Mononuclear cell (primary cell): ENCODE measurements around the gene TIMMDC1. TPM values are rescaled to one million over a fixed set of nuclear protein-coding genes. Genes with fewer than 3 reads are reported as not detected.
"Not testable (repeated sequence)": the region's sequence is repeated elsewhere in the genome, so short reads cannot be mapped to it uniquely, and the experiment has no call there.

ENCODE experiments used
- H3K27me3 ChIP-seq: 2 replicates; pipeline ENCODE4 v1.6.0; 2011; ENCODE audit warnings: low read length, control low read depth; ENCODE audit not compliant: insufficient read depth
- H3K4me1 ChIP-seq: 2 replicates; pipeline ENCODE4 v1.5.1; 2011; ENCODE audit warnings: mild to moderate bottlenecking, low read length, control low read depth; ENCODE audit not compliant: insufficient read depth
- H3K4me3 ChIP-seq: 2 replicates; pipeline ENCODE4 v1.5.1; 2011; ENCODE audit warnings: mild to moderate bottlenecking, low read length, moderate library complexity
- H3K9me3 ChIP-seq: 2 replicates; pipeline ENCODE4 v1.5.1; 2011; ENCODE audit warnings: low read depth, mild to moderate bottlenecking, control low read depth, low read length
- total RNA-seq: library from RNA; depleted of rRNA; stranded (reverse); fragments of >200 nt; gene quantifications from one replicate; pipeline ENCODE4 v1.2.3, GENCODE V29; 2012

The TIMMDC1 gene
- total RNA-seq, 1 donor, result 19.0 TPM

- Histone ChIP-seq H3K4me3 (no peak overlapping the region), H3K27me3 (no peaks in the 10 kb centered on the region), H3K9me3 (no peaks in the 10 kb centered on the region), H3K4me1 (no peaks in the 10 kb centered on the region)
Measured at GRCh38 chr3:119534296-119534695, 35.9 kb downstream of the TIMMDC1 start.

GRCh38 chr3:119536757-119537156 is 38.4 kb downstream of the TIMMDC1 start:
- Histone ChIP-seq H3K4me3 (no peak overlapping the region), H3K4me1 (no peaks in the 10 kb centered on the region), H3K27me3 (no peaks in the 10 kb centered on the region), H3K9me3 (no peaks in the 10 kb centered on the region)

DNA sequence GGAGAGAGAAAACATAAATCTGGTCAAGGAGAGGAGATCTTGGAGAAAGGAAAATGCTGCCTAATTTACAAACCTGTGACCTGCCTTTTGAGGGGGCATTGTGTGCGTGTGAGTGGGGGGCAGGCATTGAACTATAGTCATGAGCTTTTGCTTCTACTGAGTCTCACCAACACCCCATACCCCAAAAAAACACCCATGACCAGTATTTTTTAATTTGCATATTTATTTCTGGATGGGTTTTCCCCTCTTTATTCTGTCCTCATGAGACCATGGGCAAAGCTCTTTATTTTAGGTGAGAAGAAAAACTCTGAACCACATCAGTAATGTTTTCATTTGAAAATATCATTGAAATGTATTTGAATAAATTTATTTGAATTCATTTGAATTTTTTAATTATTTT is 40.4 kb downstream of the TIMMDC1 start:
- Histone ChIP-seq H3K4me1 (no peaks in the 10 kb centered on the region), H3K27me3 (no peaks in the 10 kb centered on the region), H3K9me3 (no peaks in the 10 kb centered on the region), H3K4me3 (no peak overlapping the region)

DNA sequence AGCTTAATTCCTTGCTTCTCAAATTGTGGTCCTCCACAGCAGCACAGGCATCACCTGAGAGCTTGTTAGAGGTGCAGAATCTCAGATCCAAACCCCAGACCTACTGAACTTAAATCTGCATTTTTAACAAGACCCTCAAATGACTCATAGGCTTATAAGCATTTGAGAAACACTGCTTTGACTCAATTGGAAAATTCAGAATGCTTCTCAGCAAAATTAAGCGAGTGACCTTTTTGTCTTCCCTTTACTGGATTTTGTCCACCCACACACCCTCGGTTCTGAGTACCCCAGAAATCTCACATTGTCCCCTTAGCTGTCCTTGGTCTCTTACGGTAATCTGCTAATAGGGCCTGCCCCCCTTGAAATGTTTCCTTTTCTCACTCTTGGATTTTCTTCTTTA is 43.2 kb downstream of the TIMMDC1 start:
- Histone ChIP-seq H3K27me3 (no peaks in the 10 kb centered on the region), H3K9me3 (no peaks in the 10 kb centered on the region), H3K4me1 (no peaks in the 10 kb centered on the region), H3K4me3 (no peak overlapping the region)

DNA sequence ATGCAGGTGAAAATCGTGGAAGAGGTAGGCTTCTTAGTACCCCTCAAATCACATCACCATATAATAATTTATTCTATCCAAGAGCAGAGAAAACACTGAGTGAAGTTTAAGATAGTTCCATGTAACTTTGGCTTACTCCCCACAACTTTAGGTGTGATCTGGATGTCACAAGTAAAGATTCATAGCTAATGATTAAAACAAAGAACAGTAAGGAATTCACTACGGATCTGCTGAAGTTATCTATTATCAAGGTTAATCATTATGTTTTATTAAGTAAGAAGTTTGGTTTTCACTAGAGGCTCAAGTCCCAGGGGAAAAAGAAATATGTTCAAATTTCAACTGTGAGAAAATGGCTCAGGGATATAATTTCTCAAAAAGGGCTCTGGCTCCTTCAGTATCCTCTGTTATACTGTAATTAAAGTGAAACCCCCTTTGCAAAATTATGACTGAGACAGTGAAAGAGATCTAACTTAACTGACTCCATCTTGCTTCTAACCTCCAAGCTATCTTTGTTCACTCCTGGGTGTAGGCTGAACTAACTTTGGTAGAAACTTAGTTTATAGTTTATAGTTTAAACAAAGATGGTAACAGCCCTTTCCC is 43.9 kb downstream of the TIMMDC1 start:
- H3K4me3 ChIP-seq, result no peak overlapping the region
- H3K4me1 ChIP-seq, result no peaks in the 10 kb centered on the region
- no peaks in the 10 kb centered on the region for H3K27me3 ChIP-seq
- H3K9me3 ChIP-seq, result no peaks in the 10 kb centered on the region

DNA sequence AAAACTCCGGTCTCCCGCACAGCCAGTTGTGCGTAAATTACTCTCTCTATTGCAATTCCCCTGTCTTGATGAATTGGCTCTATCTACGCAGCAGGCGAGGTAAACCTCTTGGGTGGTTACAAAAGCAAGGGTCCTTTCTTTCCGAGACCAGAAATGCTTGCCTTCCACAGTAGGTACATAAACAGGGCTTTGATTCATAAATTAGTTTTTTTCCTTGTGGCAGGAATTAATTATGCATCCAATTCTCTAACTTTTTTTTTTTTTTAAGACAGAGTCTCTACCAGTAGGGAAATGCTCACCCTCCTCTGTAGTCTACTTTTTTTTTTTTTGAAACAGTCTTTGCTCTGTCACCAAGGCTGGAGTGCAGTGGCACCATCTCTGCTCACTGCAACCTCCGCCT is 44.8 kb downstream of the TIMMDC1 start:
- Histone ChIP-seq H3K4me1 (no peaks in the 10 kb centered on the region), H3K9me3 (no peaks in the 10 kb centered on the region), H3K27me3 (no peaks in the 10 kb centered on the region), H3K4me3 (no peak overlapping the region)

DNA sequence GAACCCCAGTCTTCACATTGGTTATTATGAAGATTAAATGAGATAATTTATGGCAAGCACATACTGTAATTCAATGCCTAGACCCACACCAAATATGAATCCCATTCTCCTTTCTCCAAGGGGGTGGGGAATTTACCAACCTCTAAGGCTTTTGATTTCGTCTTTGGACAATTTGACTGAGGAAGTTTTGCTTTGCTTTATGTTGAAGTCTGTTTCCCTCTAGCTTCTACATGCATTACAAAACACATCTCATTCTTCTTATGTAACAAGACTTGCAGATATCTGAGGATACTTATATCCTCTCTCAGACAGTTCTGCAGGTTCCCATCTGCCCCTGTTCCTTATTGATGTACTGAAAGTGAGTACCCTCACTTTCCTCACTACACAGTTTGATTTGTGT is 48.9 kb downstream of the TIMMDC1 start:
- Histone ChIP-seq H3K4me1 (no peaks in the 10 kb centered on the region), H3K27me3 (no peaks in the 10 kb centered on the region), H3K4me3 (no peak overlapping the region), H3K9me3 (no peaks in the 10 kb centered on the region)

GRCh38 chr3:119548341-119548740 is 50.0 kb downstream of the TIMMDC1 start:
- Histone ChIP-seq H3K27me3 (no peaks in the 10 kb centered on the region), H3K4me1 (no peaks in the 10 kb centered on the region), H3K4me3 (no peak overlapping the region), H3K9me3 (no peaks in the 10 kb centered on the region)

DNA sequence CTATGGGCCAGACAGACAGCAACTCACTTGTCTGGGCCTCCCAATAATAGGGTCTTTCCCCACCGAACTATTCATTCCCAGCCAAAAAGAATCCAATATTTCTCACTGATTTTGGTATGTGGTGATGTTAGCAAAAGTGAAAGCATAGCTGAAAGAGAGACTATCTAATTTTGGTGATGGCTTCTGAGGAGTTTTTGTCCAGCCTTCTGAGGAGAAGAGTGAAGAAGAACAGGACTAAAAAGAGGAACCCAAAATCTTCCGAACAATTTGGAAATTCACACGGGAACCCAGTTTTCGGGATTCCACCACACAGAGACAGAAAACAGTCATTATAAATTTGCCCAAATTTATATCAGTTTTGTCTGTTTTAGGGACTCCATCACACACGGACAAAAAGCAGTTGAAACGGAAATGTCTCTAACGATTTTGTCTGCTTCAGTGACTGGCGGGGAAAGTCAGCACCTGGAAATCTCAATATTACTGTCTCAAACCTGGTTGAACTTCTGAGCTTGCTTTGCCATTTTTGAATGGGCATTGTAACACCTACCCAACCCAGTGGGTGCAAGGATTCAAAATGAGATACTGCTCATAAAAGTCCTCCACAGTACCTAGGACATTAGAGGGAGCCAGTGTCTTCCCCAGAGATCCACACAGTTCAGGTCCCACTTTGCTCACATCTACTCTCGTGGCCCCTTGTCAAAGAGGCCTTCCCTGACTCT is 52.0 kb downstream of the TIMMDC1 start:
- Histone ChIP-seq H3K9me3 (no peaks in the 10 kb centered on the region), H3K4me3 (no peak overlapping the region), H3K27me3 (no peaks in the 10 kb centered on the region), H3K4me1 (peaks cover 5% of the 10 kb centered on the region)

- Histone ChIP-seq H3K9me3 (no peaks in the 10 kb centered on the region), H3K4me1 (peaks cover 12% of the 10 kb centered on the region), H3K4me3 (no peak overlapping the region), H3K27me3 (no peaks in the 10 kb centered on the region)
Measured at GRCh38 chr3:119551598-119551997, 53.3 kb downstream of the TIMMDC1 start.

DNA sequence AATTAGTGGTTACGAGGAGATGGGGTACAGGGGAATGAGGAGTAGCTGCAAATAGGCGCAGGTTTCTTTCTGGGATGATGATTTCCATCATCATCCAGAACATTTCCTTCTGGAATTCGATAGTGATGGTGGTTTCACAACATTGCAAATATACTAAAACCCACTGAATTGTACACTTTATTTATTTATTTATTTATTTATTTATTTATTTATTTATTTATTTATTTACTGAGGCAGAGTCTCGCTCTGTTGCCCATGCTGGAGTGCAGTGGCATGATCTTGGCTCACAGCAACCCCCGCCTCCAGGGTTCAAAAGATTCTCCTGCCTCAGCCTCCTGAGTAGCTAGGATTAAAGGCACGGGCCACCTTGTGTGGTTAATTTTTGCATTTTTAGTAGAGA is 54.6 kb downstream of the TIMMDC1 start:
- H3K9me3 ChIP-seq, H3K4me3 ChIP-seq, H3K27me3 ChIP-seq: not testable (repeated sequence)
- H3K4me1 ChIP-seq, result peaks cover 12% of the 10 kb centered on the region

GRCh38 chr3:119553823-119554415 is 55.6 kb downstream of the TIMMDC1 start:
- H3K4me3 ChIP-seq, result no peak overlapping the region
- no peaks in the 10 kb centered on the region for H3K27me3 ChIP-seq
- H3K9me3 ChIP-seq, result no peaks in the 10 kb centered on the region
- H3K4me1 ChIP-seq, result peaks cover 14% of the 10 kb centered on the region

GRCh38 chr3:119555309-119555735 is 57.0 kb downstream of the TIMMDC1 start:
- Histone ChIP-seq H3K4me3 (no peak overlapping the region), H3K4me1 (peaks cover 23% of the 10 kb centered on the region), H3K27me3 (no peaks in the 10 kb centered on the region), H3K9me3 (no peaks in the 10 kb centered on the region)

DNA sequence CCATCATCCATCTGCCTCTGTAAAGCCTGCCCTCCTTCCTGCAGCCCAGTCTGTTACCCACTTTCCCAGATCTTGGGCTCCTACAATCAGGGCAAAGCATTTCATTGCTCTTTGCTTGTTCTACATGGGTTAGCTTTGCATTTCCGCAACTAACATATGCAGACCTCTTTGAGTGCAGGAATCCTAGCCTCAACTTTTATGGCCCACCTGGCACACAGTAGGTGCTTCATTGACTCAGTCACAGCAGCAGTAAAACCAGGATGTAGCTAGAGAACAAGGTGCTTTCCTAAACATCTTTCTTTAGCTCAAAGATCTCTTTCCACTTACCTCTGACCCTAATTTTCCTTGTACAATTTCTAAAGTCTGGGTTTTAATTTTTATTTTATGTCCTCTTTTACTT is 57.6 kb downstream of the TIMMDC1 start:
- H3K27me3 ChIP-seq, result no peaks in the 10 kb centered on the region
- no peaks in the 10 kb centered on the region for H3K9me3 ChIP-seq
- H3K4me3 ChIP-seq, result no peak overlapping the region
- peaks cover 23% of the 10 kb centered on the region for H3K4me1 ChIP-seq

DNA sequence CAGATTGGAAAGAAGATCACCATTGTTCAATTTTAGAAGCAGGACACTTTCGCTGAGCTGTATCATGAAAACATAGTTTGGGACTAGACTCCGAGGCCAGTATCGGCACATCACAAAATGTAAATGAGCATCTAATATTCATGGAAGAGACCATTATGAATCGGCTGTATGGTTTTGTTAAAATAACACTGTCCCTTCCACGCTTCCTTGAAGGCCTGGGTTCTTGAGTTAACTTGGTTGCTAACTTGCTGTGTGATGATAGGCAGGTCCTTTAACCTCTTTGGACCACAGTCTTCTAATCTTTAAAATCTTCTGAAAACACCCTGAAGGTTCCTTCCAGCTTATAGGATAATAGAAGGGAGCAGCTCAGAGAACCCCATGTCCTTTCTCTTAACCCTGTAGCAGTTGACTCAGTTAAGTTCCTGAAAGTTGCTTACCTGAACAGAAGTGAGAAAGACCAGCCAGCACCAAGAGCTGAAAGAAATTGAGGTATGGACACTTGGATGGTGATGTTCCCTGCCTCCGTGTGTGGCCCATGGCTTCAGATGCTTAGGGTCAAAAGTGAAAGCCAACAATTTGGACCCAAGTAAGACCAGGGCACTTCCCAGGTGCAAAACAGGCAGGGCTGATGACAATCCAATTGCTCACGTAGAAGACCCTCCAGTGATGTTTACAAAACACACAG is 59.0 kb downstream of the TIMMDC1 start:
- Histone ChIP-seq H3K27me3 (no peaks in the 10 kb centered on the region), H3K9me3 (no peaks in the 10 kb centered on the region), H3K4me1 (peaks cover 25% of the 10 kb centered on the region), H3K4me3 (no peak overlapping the region)
